HG03066 (cell line): ENCODE results near the gene KNL1.

Experiments used
- ATAC-seq: cut with Tn5 transposase; IDR thresholded peaks from one replicate; pipeline ENCODE4 v1.9.1; 2021; ENCODE audit warnings: low read depth; ENCODE audit not compliant: unreplicated experiment

Gene KNL1

GRCh38 chr15:40582726-40583246, 11.3 kb upstream of the KNL1 start:
- ATAC-seq: no peak

GRCh38 chr15:40584191-40584590, 9.9 kb upstream of the KNL1 start:
- ATAC-seq: no peak

GRCh38 chr15:40590667-40591050, 3.4 kb upstream of the KNL1 start:
- no peak for ATAC-seq

GRCh38 chr15:40591389-40591788, 2.7 kb upstream of the KNL1 start:
- no peak for ATAC-seq

- no peak for ATAC-seq
These were observed 884 bp upstream of the KNL1 start for GRCh38 chr15:40593165-40593564.

GRCh38 chr15:40594429-40594836, 384 bp downstream of the KNL1 start:
- ATAC-seq: peak; percentile 51

- no peak for ATAC-seq
These were observed 1.2 kb downstream of the KNL1 start for GRCh38 chr15:40595219-40595618.

GRCh38 chr15:40595773-40596172, 1.7 kb downstream of the KNL1 start:
- no peak for ATAC-seq

- no peak for ATAC-seq
These were observed 3.0 kb downstream of the KNL1 start for GRCh38 chr15:40597024-40597423.

GRCh38 chr15:40598126-40598525, 4.1 kb downstream of the KNL1 start:
- no peak for ATAC-seq

GRCh38 chr15:40598672-40599071, 4.6 kb downstream of the KNL1 start:
- ATAC-seq: no peak

GRCh38 chr15:40600956-40601355, 6.9 kb downstream of the KNL1 start:
- ATAC-seq: no peak

- ATAC-seq: no peak
These were observed 9.9 kb downstream of the KNL1 start for GRCh38 chr15:40603935-40604334.

- no peak for ATAC-seq
These were observed 19.0 kb downstream of the KNL1 start for GRCh38 chr15:40613080-40613479.

GRCh38 chr15:40618023-40618422, 24.0 kb downstream of the KNL1 start:
- no peak for ATAC-seq

GRCh38 chr15:40618906-40619305, 24.9 kb downstream of the KNL1 start:
- ATAC-seq: no peak

- no peak for ATAC-seq
These were observed 29.3 kb downstream of the KNL1 start for GRCh38 chr15:40623361-40623760.

- ATAC-seq: no peak
These were observed 36.3 kb downstream of the KNL1 start for GRCh38 chr15:40630313-40630712.

GRCh38 chr15:40633178-40633577, 39.1 kb downstream of the KNL1 start:
- no peak for ATAC-seq

GRCh38 chr15:40637221-40637745, 43.2 kb downstream of the KNL1 start:
- no peak for ATAC-seq

- no peak for ATAC-seq
These were observed 45.6 kb downstream of the KNL1 start for GRCh38 chr15:40639677-40640076.

- ATAC-seq: no peak
These were observed 53.5 kb downstream of the KNL1 start for GRCh38 chr15:40647523-40647922.

GRCh38 chr15:40650479-40650878, 56.4 kb downstream of the KNL1 start:
- ATAC-seq: no peak
